Adipose tissue (tissue), 3 donors: ENCODE data around the gene RPL9. TPM values are rescaled to one million over a fixed set of nuclear protein-coding genes. Genes with fewer than 3 reads are reported as not detected.
"Not testable (repeated sequence)": the region's sequence is repeated elsewhere in the genome, so short reads cannot be mapped to it uniquely, and the experiment has no call there.

Experiments used
- H3K27ac ChIP-seq: one replicate; pipeline ENCODE4 v1.5.1; 2013; ENCODE audit warnings: low read depth, low read length
- WGBS, 3 donors: extraction: QIAGEN DNeasy Blood & Tissue Kit; methylation state at CpG; one replicate each; pipeline ENCODE4 v1.1.7; 2013; 5-methylcytosine and 5-hydroxymethylcytosine counted together
- polyA plus RNA-seq, 3 donors: library from polyadenylated mRNA; stranded (reverse); fragments of 200-250 nt; gene quantifications; one replicate each; pipeline ENCODE4 v1.2.3, GENCODE V29; 2013
- donor health status: healthy with polysubstance abuse.
- donor health status: Bipolar disorder and iron deficiency.
- donor health status: healthy.

RPL9 gene
- polyA plus RNA-seq: 1,000 to 10,000 TPM; 1,530 to 3,846 (median 2,121) TPM

- WGBS, 3 donors: 0% methylated on average over 55 of the region's 55 CpGs
These were observed at the start of gene RPL9, which contains the start of gene LIAS for GRCh38 chr4:39458505-39459300. Gene RPL9, minus strand, starts transcription at chr4:39458922. Its CDS starts 483 bp downstream, at chr4:39458439. Gene LIAS, plus strand, starts transcription at chr4:39459056. Its CDS starts 62 bp downstream, at chr4:39459118.

GRCh38 chr4:39505581-39505980 lies 46.9 kb upstream of the RPL9 start:
- H3K27ac ChIP-seq: no peak overlapping the region
- 48 to 84% (median 69%) methylated on average over 1 of the region's 1 CpG for WGBS, 3 donors

More at GRCh38 chr4:39458505-39459300, at the start of gene RPL9, which contains the start of gene LIAS:
- peak within 1 kb of the TSS; percentile 87 for H3K27ac ChIP-seq

GRCh38 chr4:39504538-39504937 lies 45.8 kb upstream of the RPL9 start:
- WGBS, 3 donors: 87 to 96% (median 95%) methylated on average over 2 of the region's 2 CpGs
- H3K27ac ChIP-seq: no peak overlapping the region

GRCh38 chr4:39502664-39503035 lies 43.9 kb upstream of the RPL9 start:
- WGBS, 3 donors: 82 to 87% (median 86%) methylated on average over 4 of the region's 4 CpGs
- not testable (repeated sequence) for H3K27ac ChIP-seq

GRCh38 chr4:39502019-39502663 lies 43.4 kb upstream of the RPL9 start:
- H3K27ac ChIP-seq: peak overlapping the region; percentile 72

GRCh38 chr4:39498727-39499020 lies 40.0 kb upstream of the RPL9 start:
- H3K27ac ChIP-seq: no peak overlapping the region

- 91 to 93% (median 92%) methylated on average over 1 of the region's 1 CpG for WGBS, 3 donors
- H3K27ac ChIP-seq: no peak overlapping the region
These were observed 39.4 kb upstream of the RPL9 start for GRCh38 chr4:39497909-39498726.

GRCh38 chr4:39495446-39496213 lies 36.9 kb upstream of the RPL9 start:
- WGBS, 3 donors: 49 to 74% (median 63%) methylated on average over 4 of the region's 4 CpGs
- no peak overlapping the region for H3K27ac ChIP-seq

GRCh38 chr4:39494354-39494753 lies 35.6 kb upstream of the RPL9 start:
- H3K27ac ChIP-seq: no peak overlapping the region
- WGBS, 3 donors: 85 to 95% (median 94%) methylated on average over 1 of the region's 1 CpG

GRCh38 chr4:39490322-39490721 lies 31.6 kb upstream of the RPL9 start:
- WGBS, 3 donors: 82 to 93% (median 90%) methylated on average over 2 of the region's 2 CpGs
- no peak overlapping the region for H3K27ac ChIP-seq

GRCh38 chr4:39486221-39486804 lies 27.6 kb upstream of the RPL9 start:
- 66 to 85% (median 68%) methylated on average over 10 of the region's 10 CpGs for whole genome bisulfite sequencing, 3 donors
- no peak overlapping the region for H3K27ac ChIP-seq

- H3K27ac ChIP-seq: no peak overlapping the region
- WGBS, 3 donors: 72 to 83% (median 74%) methylated on average over 6 of the region's 6 CpGs
These were observed 26.0 kb upstream of the RPL9 start for GRCh38 chr4:39484582-39485272.

GRCh38 chr4:39480902-39481695 lies 22.4 kb upstream of the RPL9 start:
- no peak overlapping the region for H3K27ac ChIP-seq
- 60 to 83% (median 65%) methylated on average over 21 of the region's 21 CpGs for WGBS, 3 donors

GRCh38 chr4:39480251-39480650 lies 21.5 kb upstream of the RPL9 start:
- no peak overlapping the region for H3K27ac ChIP-seq
- WGBS, 3 donors: 95 to 96% (median 95%) methylated on average over 27 of the region's 27 CpGs

- H3K27ac ChIP-seq: no peak overlapping the region
- 73 to 86% (median 79%) methylated on average over 5 of the region's 5 CpGs for WGBS, 3 donors
These were observed 17.6 kb upstream of the RPL9 start for GRCh38 chr4:39476187-39476895.

GRCh38 chr4:39472396-39472795 lies 13.7 kb upstream of the RPL9 start:
- WGBS, 3 donors: 67 to 87% (median 73%) methylated on average over 3 of the region's 3 CpGs
- H3K27ac ChIP-seq: no peak overlapping the region
